Gastrocnemius medialis (tissue), 4 donors: ENCODE results near the gene ROPN1L.
"Not testable (repeated sequence)": the region's sequence is repeated elsewhere in the genome, so short reads cannot be mapped to it uniquely, and the experiment has no call there.

Experiments used
- CTCF ChIP-seq, 5 experiments: fragments of 450-650 bp in 3 of 5; fragments of 200-600 bp in 2 of 5; sonication (generic) in 2 of 5; IDR thresholded peaks in 4 of 5; conservative IDR thresholded peaks in 1 of 5; 1 replicate in 4 of 5; 2 replicates in 1 of 5; pipeline ENCODE4 v1.5.1; 2016 to 2019; ENCODE audit warnings: antibody characterized with exemption in 5 of 5, mild to moderate bottlenecking in 3 of 5, moderate library complexity in 3 of 5
- POLR2A ChIP-seq, 2 donors: fragments of 450-650 bp; IDR thresholded peaks; one replicate each; pipeline ENCODE4 v1.6.1; 2017; ENCODE audit warnings: antibody characterized with exemption in 2 of 2, mild to moderate bottlenecking in 2 of 2, moderate library complexity in 2 of 2

GRCh38 chr5:10514572-10514971 is 72.9 kb downstream of the ROPN1L start:
- TF ChIP-seq CTCF (IDR thresholded peaks at IDR 0.05 in 4 of 5, conservative IDR thresholded peaks at IDR 0.05 in 1 of 5); POLR2A (IDR thresholded peaks at IDR 0.05): not testable (repeated sequence)
